ENCODE measurements around the gene DZIP3.
"Not testable (repeated sequence)": the region's sequence is repeated elsewhere in the genome, so short reads cannot be mapped to it uniquely, and the experiment has no call there.

DZIP3 gene

GRCh38 chr3:108599677-108600409 is 10.3 kb downstream of the DZIP3 start:
- no peak for DNase-seq

- no peak for DNase-seq
These were observed 12.9 kb downstream of the DZIP3 start for GRCh38 chr3:108602249-108602934.

GRCh38 chr3:108602935-108603294 is 13.4 kb downstream of the DZIP3 start:
- DNase-seq = no peak

- no peak for DNase-seq
These were observed 14.2 kb downstream of the DZIP3 start for GRCh38 chr3:108603691-108604090.

- no peak for DNase-seq
These were observed 15.5 kb downstream of the DZIP3 start for GRCh38 chr3:108605028-108605427.

GRCh38 chr3:108605491-108605890 is 16.0 kb downstream of the DZIP3 start:
- no peak for DNase-seq

- DNase-seq = no peak
These were observed 19.2 kb downstream of the DZIP3 start for GRCh38 chr3:108608750-108609149.

- no peak for DNase-seq
These were observed 21.1 kb downstream of the DZIP3 start for GRCh38 chr3:108610651-108611050.

- not testable (repeated sequence) for DNase-seq
These were observed 26.6 kb downstream of the DZIP3 start for GRCh38 chr3:108616090-108616489.

GRCh38 chr3:108620250-108620649 is 30.7 kb downstream of the DZIP3 start:
- no peak for DNase-seq

GRCh38 chr3:108623504-108623903 is 34.0 kb downstream of the DZIP3 start:
- no peak for DNase-seq

- DNase-seq = no peak
These were observed 40.5 kb downstream of the DZIP3 start for GRCh38 chr3:108629974-108630373.

- DNase-seq = no peak
These were observed 53.0 kb downstream of the DZIP3 start for GRCh38 chr3:108642526-108642925.

- DNase-seq = no peak
These were observed 55.8 kb downstream of the DZIP3 start for GRCh38 chr3:108645364-108645763.

GRCh38 chr3:108655664-108656063 is 66.1 kb downstream of the DZIP3 start:
- not testable (repeated sequence) for DNase-seq

- DNase-seq = no peak
These were observed 72.2 kb downstream of the DZIP3 start for GRCh38 chr3:108661699-108662098.

GRCh38 chr3:108662142-108662738 is 72.7 kb downstream of the DZIP3 start:
- DNase-seq = no peak

GRCh38 chr3:108664266-108664665 is 74.7 kb downstream of the DZIP3 start:
- no peak for DNase-seq

- no peak for DNase-seq
These were observed 77.8 kb downstream of the DZIP3 start for GRCh38 chr3:108667312-108667711.

GRCh38 chr3:108669208-108669607 is 79.7 kb downstream of the DZIP3 start:
- no peak for DNase-seq

GRCh38 chr3:108672701-108673100 is 83.2 kb downstream of the DZIP3 start:
- no peak for DNase-seq

- no peak for DNase-seq
These were observed 84.6 kb downstream of the DZIP3 start for GRCh38 chr3:108673988-108674661.

- DNase-seq = no peak
These were observed 88.3 kb downstream of the DZIP3 start for GRCh38 chr3:108677811-108678210.

GRCh38 chr3:108692286-108692685 is 102.8 kb downstream of the DZIP3 start:
- not testable (repeated sequence) for DNase-seq

All from stimulated activated CD4-positive, alpha-beta T cell treated with anti-CD3 and anti-CD28 coated beads, Interleukin-12 subunit alpha, Interleukin-12 subunit beta, amount 100 ng/mL, for 4 hours (primary cell).